GM23248 (cell line): ENCODE measurements around the gene COL26A1. TPM values are rescaled to one million over a fixed set of nuclear protein-coding genes. Genes with fewer than 3 reads are reported as not detected.

Source experiments
- DNase-seq: peaks from one replicate; pipeline ENCODE4 v3.0.0-alpha.2; 2015
- H2AFZ ChIP-seq: fragments of 200-600 bp; sonication (generic); 2 replicates; pipeline ENCODE4 v1.6.1; 2016; ENCODE audit warnings: antibody characterized with exemption
- H3F3A ChIP-seq: fragments of 200-600 bp; sonication (generic); 2 replicates; pipeline ENCODE4 v1.6.1; 2016; ENCODE audit warnings: mild to moderate bottlenecking, antibody characterized with exemption, mixed run types; ENCODE audit not compliant: insufficient read depth
- H3K27ac ChIP-seq: fragments of 200-600 bp; sonication (generic); 2 replicates; pipeline ENCODE4 v1.5.1; 2016; ENCODE audit warnings: mild to moderate bottlenecking
- H3K27me3 ChIP-seq: fragments of 200-600 bp; sonication (generic); replicated peaks from 2 replicates; pipeline ENCODE4 v1.6.1; 2016; ENCODE audit warnings: mild to moderate bottlenecking; ENCODE audit not compliant: insufficient read depth
- H3K36me3 ChIP-seq: fragments of 200-600 bp; sonication (generic); 2 replicates; pipeline ENCODE4 v1.6.1; 2016; ENCODE audit warnings: low read depth, mild to moderate bottlenecking
- H3K4me1 ChIP-seq: fragments of 200-600 bp; sonication (generic); 2 replicates; pipeline ENCODE4 v1.6.1; 2016; ENCODE audit warnings: mild to moderate bottlenecking; ENCODE audit not compliant: insufficient read depth
- H3K4me2 ChIP-seq: fragments of 200-600 bp; sonication (generic); one replicate; pipeline ENCODE4 v1.6.1; 2016; ENCODE audit warnings: mild to moderate bottlenecking; ENCODE audit not compliant: unreplicated experiment
- H3K4me3 ChIP-seq: fragments of 200-600 bp; sonication (generic); 2 replicates; pipeline ENCODE4 v1.5.1; 2016; ENCODE audit warnings: mild to moderate bottlenecking
- H3K79me2 ChIP-seq: fragments of 200-600 bp; sonication (generic); 2 replicates; pipeline ENCODE4 v1.6.1; 2016; ENCODE audit warnings: mild to moderate bottlenecking; ENCODE audit not compliant: insufficient read depth
- H3K9ac ChIP-seq: fragments of 200-600 bp; sonication (generic); 2 replicates; pipeline ENCODE4 v1.6.1; 2016; ENCODE audit warnings: mild to moderate bottlenecking
- H3K9me2 ChIP-seq: fragments of 200-600 bp; sonication (generic); 2 replicates; pipeline ENCODE4 v1.6.1; 2016; ENCODE audit warnings: mixed run types, mild to moderate bottlenecking, moderate library complexity; ENCODE audit not compliant: insufficient read depth
- H3K9me3 ChIP-seq: fragments of 200-600 bp; sonication (generic); one replicate; pipeline ENCODE4 v1.6.1; 2017; ENCODE audit warnings: low read depth
- H4K20me1 ChIP-seq: fragments of 200-600 bp; sonication (generic); 2 replicates; pipeline ENCODE4 v1.6.0; 2016; ENCODE audit not compliant: insufficient read depth
- EZH2 ChIP-seq: fragments of 200-600 bp; sonication (generic); IDR thresholded peaks from 2 replicates; pipeline ENCODE4 v1.6.1; 2018; ENCODE audit warnings: antibody characterized with exemption, mild to moderate bottlenecking; ENCODE audit not compliant: insufficient read depth, poor library complexity, severe bottlenecking
- EZH2phosphoT487 ChIP-seq: fragments of 200-600 bp; sonication (generic); IDR thresholded peaks from 2 replicates; pipeline ENCODE4 v1.6.1; 2018; ENCODE audit warnings: antibody characterized with exemption, moderate library complexity, mild to moderate bottlenecking, low read depth; ENCODE audit not compliant: insufficient read depth
- WGBS, 2 experiments: methylation state at CpG; one replicate each; pipeline ENCODE4 v1.1.6; 2015 to 2017; ENCODE audit warnings: low lambda C conversion rate in 2 of 2, low coverage in 1 of 2; ENCODE audit errors: missing lambda C conversion rate in 2 of 2; 5-methylcytosine and 5-hydroxymethylcytosine counted together
- in situ Hi-C: fragments of 300-500 bp; cut with MboI; formaldehyde crosslinking; loops from 2 replicates; pipeline ENCODE4 v1.15.0; 2020
- polyA plus RNA-seq: library from polyadenylated mRNA; unstranded; fragments of >200 nt; fragmentation: Nextera tagmentation; extraction: Ambion mirVana; gene quantifications from 2 replicates; pipeline ENCODE4 v1.2.1, GENCODE V29; 2016
- total RNA-seq: library from RNA; depleted of rRNA; stranded (reverse); fragments of >200 nt; shearing (Covaris generic); gene quantifications from 2 replicates; pipeline ENCODE4 v1.2.3, GENCODE V29; 2014

Gene COL26A1
- total and polyA plus RNA-seq, 2 experiments from 2014 or later, result not detected

GRCh38 chr7:101565601-101566209 is 203.0 kb downstream of the COL26A1 start:
- Histone ChIP-seq H3K9me3 (no peaks in the 10 kb centered on the region), H2AFZ (no peak overlapping the region), H3K9me2 (no peaks in the 10 kb centered on the region), H3K79me2 (no peaks in the 10 kb centered on the region), H3K27me3 (peaks cover 42% of the 10 kb centered on the region), H3K4me3 (no peak overlapping the region), H3F3A (no peaks in the 10 kb centered on the region), H3K4me1 (no peaks in the 10 kb centered on the region), H3K36me3 (no peaks in the 10 kb centered on the region), H3K9ac (no peak overlapping the region), H3K4me2 (no peak overlapping the region), H4K20me1 (no peaks in the 10 kb centered on the region), H3K27ac (no peak overlapping the region)
- WGBS, 2 experiments, result 70 to 72% methylated on average over 8 of the region's 8 CpGs
- in situ Hi-C loops, result no loop called here
- DNase-seq, result no peak
- TF ChIP-seq EZH2 (no peak), EZH2phosphoT487 (no peak)

DNA sequence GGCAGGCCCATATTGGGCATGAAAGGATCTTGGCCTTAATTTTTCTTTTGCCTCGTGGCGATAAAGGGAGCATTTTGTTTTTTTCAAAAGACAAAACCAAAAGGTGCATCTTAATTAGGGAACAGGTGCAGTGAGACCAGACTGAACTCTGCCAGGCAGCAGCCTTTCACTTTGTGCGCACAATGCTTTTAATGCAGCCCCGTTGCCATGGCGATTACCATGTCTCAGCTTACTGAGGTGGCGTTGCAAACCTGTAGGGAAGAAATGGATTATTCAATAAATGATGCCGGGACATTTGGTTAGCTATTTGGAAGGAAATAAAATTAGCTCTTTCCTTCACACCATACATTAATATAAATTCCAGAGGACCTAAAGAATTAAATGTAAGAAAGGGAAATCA is 204.6 kb downstream of the COL26A1 start:
- H3F3A ChIP-seq, result no peaks in the 10 kb centered on the region
- H3K9me2 ChIP-seq, result no peaks in the 10 kb centered on the region
- in situ Hi-C loops, result no loop called here
- 50 to 51% methylated on average over 7 of the region's 7 CpGs for WGBS, 2 experiments
- no peaks in the 10 kb centered on the region for H3K4me1 ChIP-seq
- no peak overlapping the region for H3K9ac ChIP-seq
- no peak overlapping the region for H3K4me2 ChIP-seq
- no peaks in the 10 kb centered on the region for H3K79me2 ChIP-seq
- H3K4me3 ChIP-seq, result no peak overlapping the region
- no peak overlapping the region for H2AFZ ChIP-seq
- TF ChIP-seq EZH2phosphoT487, result no peak
- TF ChIP-seq EZH2, result no peak
- H3K36me3 ChIP-seq, result no peaks in the 10 kb centered on the region
- no peak overlapping the region for H3K27ac ChIP-seq
- H3K9me3 ChIP-seq, result no peaks in the 10 kb centered on the region
- no peak for DNase-seq
- no peaks in the 10 kb centered on the region for H4K20me1 ChIP-seq
- H3K27me3 ChIP-seq, result peaks cover 27% of the 10 kb centered on the region

- Histone ChIP-seq H3F3A (peaks cover 5% of the 10 kb centered on the region; the same call in 1 of the 2 replicates), H3K9ac (no peak overlapping the region), H3K9me2 (no peaks in the 10 kb centered on the region), H3K4me1 (peaks cover 4% of the 10 kb centered on the region; the same call in 1 of the 2 replicates), H3K27ac (no peak overlapping the region), H3K36me3 (no peaks in the 10 kb centered on the region), H4K20me1 (no peaks in the 10 kb centered on the region), H3K4me2 (no peak overlapping the region), H3K79me2 (no peaks in the 10 kb centered on the region), H2AFZ (no peak overlapping the region), H3K9me3 (no peaks in the 10 kb centered on the region), H3K27me3 (peaks cover 8% of the 10 kb centered on the region; the same call in 1 of the 2 replicates), H3K4me3 (no peak overlapping the region)
- TF ChIP-seq EZH2phosphoT487 (no peak), EZH2 (no peak)
- in situ Hi-C loops, result no loop called here
- 53 to 57% methylated on average over 2 of the region's 2 CpGs for WGBS, 2 experiments
- DNase-seq, result no peak
Observed at GRCh38 chr7:101572156-101572555, 209.5 kb downstream of the COL26A1 start.

- no peaks in the 10 kb centered on the region for H4K20me1 ChIP-seq
- peaks cover 5% of the 10 kb centered on the region; the same call in 1 of the 2 replicates for H3F3A ChIP-seq
- H3K4me2 ChIP-seq, result no peak overlapping the region
- H3K9me2 ChIP-seq, result no peaks in the 10 kb centered on the region
- in situ Hi-C loops, result loop anchor here (25.0 kb wide), 1 partner anchor 662 kb away; no protein-coding TSS in a partner anchor
- no peak overlapping the region for H3K9ac ChIP-seq
- WGBS, 2 experiments, result 37 to 47% methylated on average over 2 of the region's 2 CpGs
- H3K36me3 ChIP-seq, result no peaks in the 10 kb centered on the region
- H3K4me1 ChIP-seq, result peaks cover 4% of the 10 kb centered on the region; the same call in 1 of the 2 replicates
- TF ChIP-seq EZH2phosphoT487 (no peak), EZH2 (no peak)
- no peaks in the 10 kb centered on the region for H3K9me3 ChIP-seq
- peaks cover 13% of the 10 kb centered on the region for H3K27me3 ChIP-seq
- no peak overlapping the region for H3K27ac ChIP-seq
- no peak overlapping the region for H2AFZ ChIP-seq
- H3K79me2 ChIP-seq, result no peaks in the 10 kb centered on the region
- H3K4me3 ChIP-seq, result no peak overlapping the region
- DNase-seq, result no peak
Observed at GRCh38 chr7:101575168-101575567, 212.5 kb downstream of the COL26A1 start.
